ENCODE results near the gene CRABP1. TPM values are rescaled to one million over a fixed set of nuclear protein-coding genes. Genes with fewer than 3 reads are reported as not detected.

The CRABP1 gene
- total RNA-seq, 1 donor: not detected

- no peak for TF ChIP-seq CTCF (IDR thresholded peaks at IDR 0.05; ENCODE audit: insufficient read depth, low read depth, low read length)
- DNase-seq (ENCODE audit: low read depth): no peak
- H3K4me3 ChIP-seq (ENCODE audit: low read depth, low read length): no peak overlapping the region
Observed at GRCh38 chr15:78397382-78397781, 57.2 kb downstream of the CRABP1 start.

Small RNA genes within 50 kb of the gene (small RNA-seq; reads per million reads assigned to genes)
- 0.66 reads per million for gene AC090607.5

Other genes starting within 250 kb of the CRABP1 start
- gene SH2D7, start 247.8 kb upstream of the CRABP1 start, total RNA-seq: not detected in 2 replicates
- 4.8 and 11.7 TPM in 2 replicates for gene CIB2, start 208.9 kb upstream of the CRABP1 start, total RNA-seq
- gene IDH3A, start 191.0 kb upstream of the CRABP1 start, total RNA-seq: 25.4 and 43.6 TPM in 2 replicates
- gene ACSBG1, start 105.8 kb upstream of the CRABP1 start, total RNA-seq: under 0.01 TPM in 1 of 2 replicates, not detected in the other
- 2.6 and 4.3 TPM in 2 replicates for gene DNAJA4, start 75.8 kb upstream of the CRABP1 start, total RNA-seq
- gene SKIC8, start 40.7 kb upstream of the CRABP1 start, total RNA-seq: 59.6 and 72.1 TPM in 2 replicates
- 38.9 and 39.0 TPM in 2 replicates for gene IREB2, start 97.9 kb downstream of the CRABP1 start, total RNA-seq
- gene HYKK, start 167.2 kb downstream of the CRABP1 start, total RNA-seq: 1.7 and 2.3 TPM in 2 replicates
- gene PSMA4, start 200.1 kb downstream of the CRABP1 start, total RNA-seq: 215 and 291 TPM in 2 replicates
- 0.64 and 2.2 TPM in 2 replicates for gene CHRNA5, start 225.2 kb downstream of the CRABP1 start, total RNA-seq

Data from fibroblast of villous mesenchyme (primary cell).